Nephron progenitor cell (in vitro differentiated cells): ENCODE results near the gene POLR3B.

Experiments
- DNase-seq: peaks from one replicate; pipeline ENCODE4 v3.0.0; 2021
- H3K27ac Mint-ChIP-seq: 2 replicates; pipeline ENCODE4 v1.8.0; 2021; ENCODE audit warnings: mild to moderate bottlenecking, moderate library complexity, mixed read lengths
- H3K27me3 Mint-ChIP-seq: 2 replicates; pipeline ENCODE4 v1.8.0; 2021; ENCODE audit warnings: mild to moderate bottlenecking, low read depth, mixed read lengths; ENCODE audit not compliant: poor library complexity
- H3K36me3 Mint-ChIP-seq: 2 replicates; pipeline ENCODE4 v1.8.0; 2021; ENCODE audit warnings: low read depth, mixed read lengths
- H3K4me1 Mint-ChIP-seq: 2 replicates; pipeline ENCODE4 v1.8.0; 2021; ENCODE audit warnings: mixed read lengths
- H3K4me3 Mint-ChIP-seq: 2 replicates; pipeline ENCODE4 v1.8.0; 2021; ENCODE audit warnings: mild to moderate bottlenecking, moderate library complexity, mixed read lengths
- H3K9me3 Mint-ChIP-seq: 2 replicates; pipeline ENCODE4 v1.8.0; 2021; ENCODE audit warnings: mild to moderate bottlenecking, moderate library complexity, mixed read lengths
- CTCF ChIP-seq: fragments of 200-600 bp; sonication (generic); IDR thresholded peaks from 2 replicates; pipeline ENCODE4 v1.5.0; 2021; ENCODE audit warnings: antibody characterized with exemption

The POLR3B gene

GRCh38 chr12:106345746-106346145 is 11.8 kb upstream of the POLR3B start:
- H3K36me3 Mint-ChIP-seq: peaks cover 9% of the 10 kb centered on the region
- no peaks in the 10 kb centered on the region for H3K9me3 Mint-ChIP-seq
- H3K27me3 Mint-ChIP-seq: peaks cover 11% of the 10 kb centered on the region
- H3K4me3 Mint-ChIP-seq: no peak overlapping the region
- peaks cover 25% of the 10 kb centered on the region for H3K4me1 Mint-ChIP-seq
- peak; percentile 34 for TF ChIP-seq CTCF
- H3K27ac Mint-ChIP-seq: peak overlapping the region; percentile 25
- DNase-seq: peak; percentile 26

- no peak for TF ChIP-seq CTCF
- peaks cover 11% of the 10 kb centered on the region for H3K27me3 Mint-ChIP-seq
- H3K4me1 Mint-ChIP-seq: peaks cover 15% of the 10 kb centered on the region
- H3K36me3 Mint-ChIP-seq: peaks cover 9% of the 10 kb centered on the region
- no peak for DNase-seq
- no peak overlapping the region for H3K4me3 Mint-ChIP-seq
- H3K27ac Mint-ChIP-seq: no peak overlapping the region
- no peaks in the 10 kb centered on the region for H3K9me3 Mint-ChIP-seq
These were observed 9.1 kb upstream of the POLR3B start for GRCh38 chr12:106348411-106348810.

GRCh38 chr12:106353175-106353574 is 4.4 kb upstream of the POLR3B start:
- Mint-ChIP-seq H3K9me3 (no peaks in the 10 kb centered on the region), H3K4me1 (peaks cover 28% of the 10 kb centered on the region), H3K36me3 (no peaks in the 10 kb centered on the region), H3K27ac (no peak overlapping the region), H3K4me3 (no peak overlapping the region), H3K27me3 (peaks cover 3% of the 10 kb centered on the region)
- DNase-seq: no peak
- no peak for TF ChIP-seq CTCF

GRCh38 chr12:106358396-106359241 is 1.1 kb downstream of the POLR3B start:
- H3K27me3 Mint-ChIP-seq: no peaks in the 10 kb centered on the region
- H3K27ac Mint-ChIP-seq: peak overlapping the region; percentile 64
- no peaks in the 10 kb centered on the region for H3K9me3 Mint-ChIP-seq
- DNase-seq: no peak
- H3K4me1 Mint-ChIP-seq: peaks cover 20% of the 10 kb centered on the region
- no peak for TF ChIP-seq CTCF
- no peaks in the 10 kb centered on the region for H3K36me3 Mint-ChIP-seq
- H3K4me3 Mint-ChIP-seq: peak overlapping the region; percentile 86

- no peak for TF ChIP-seq CTCF
- H3K36me3 Mint-ChIP-seq: peaks cover 9% of the 10 kb centered on the region
- H3K4me3 Mint-ChIP-seq: no peak overlapping the region
- H3K27ac Mint-ChIP-seq: no peak overlapping the region
- DNase-seq: no peak
- H3K4me1 Mint-ChIP-seq: peaks cover 20% of the 10 kb centered on the region
- no peaks in the 10 kb centered on the region for H3K9me3 Mint-ChIP-seq
- H3K27me3 Mint-ChIP-seq: no peaks in the 10 kb centered on the region
These were observed 2.3 kb downstream of the POLR3B start for GRCh38 chr12:106359646-106360399.
